ENCODE data around the gene IGDCC3. TPM values are rescaled to one million over a fixed set of nuclear protein-coding genes. Genes with fewer than 3 reads are reported as not detected.

Gene IGDCC3
- total and polyA plus RNA-seq, 2 of the 8 experiments (the other 6 are each of a cell fraction or from before 2014, with no cell fraction given): 26.8 to 45.7 TPM

GRCh38 chr15:65413051-65413759 lies 35.4 kb upstream of the IGDCC3 start:
- no peak overlapping the region for H3K9ac ChIP-seq (replicated peaks in 1 of 4; ENCODE audit: extremely low read depth in 1 of 4, low read depth in 3 of 4, low read length in 3 of 4)
- ChIA-PET POLR2A (ENCODE audit: partially characterized antibody) (interaction anchor here (0.5 to 12.2 kb wide), 7 partner anchors 9 to 1042 kb away, joined by 3 to 229 read pairs (median 5); partner anchors contain the start of genes IGDCC4 and RNU5B-1), CTCF (ENCODE audit: partially characterized antibody) (interaction anchor here (1.0 to 14.6 kb wide), 8 partner anchors 8 to 93 kb away, joined by 3 to 180 read pairs (median 4); no protein-coding TSS in a partner anchor)
- peak overlapping the region; percentile 94; the same call in 1 of the 2 replicates for H2BK12ac ChIP-seq (ENCODE audit: low read depth, low read length)
- H2AFZ ChIP-seq (ENCODE audit: low read length): no peak overlapping the region
- H2BK120ac ChIP-seq (replicated peaks; ENCODE audit: low read depth, low read length): peak overlapping the region; percentile 7
- no peak for TF ChIP-seq GABPA (IDR thresholded peaks at IDR 0.05; ENCODE audit: borderline replicate concordance, insufficient read depth, low read length)
- H2AK5ac ChIP-seq (ENCODE audit: low read depth, low read length): peak overlapping the region; percentile 59; the same call in 1 of the 2 replicates
- peak overlapping the region; percentile 64 for H3K18ac ChIP-seq (ENCODE audit: extremely low read depth, low read length)
- H2BK15ac ChIP-seq (ENCODE audit: low read length): peak overlapping the region; percentile 76; the same call in 1 of the 2 replicates
- H3K23me2 ChIP-seq (ENCODE audit: low read depth, low read length): 0 out of 2 replicates have a peak, but pooled peaks cover 2% of the 10 kb centered on the region
- H3K4me2 ChIP-seq (ENCODE audit: insufficient read depth in 1 of 2, low read depth in 2 of 2, low read length in 2 of 2): no peak overlapping the region; a peak in 2 of 4 replicates
- peak overlapping the region; percentile 92 for H2BK20ac ChIP-seq (ENCODE audit: low read length)
- FAIRE-seq (no peak), DNase-seq (ENCODE audit: low read depth in 1 of 2, low spot score in 2 of 2) (no peak)
- H2BK5ac ChIP-seq (ENCODE audit: low read depth, low read length): peak overlapping the region; percentile 67; the same call in 1 of the 2 replicates
- H3K36me3 ChIP-seq (ENCODE audit: control insufficient read depth in 2 of 4, insufficient read depth in 4 of 4, low read length in 3 of 4): no peaks in the 10 kb centered on the region
- no peak overlapping the region; the same call in 1 of the 2 replicates for H3K27ac ChIP-seq (ENCODE audit: low read depth, low read length)
- no peak overlapping the region for H3K14ac ChIP-seq (ENCODE audit: insufficient read length)
- H3K23ac ChIP-seq (ENCODE audit: insufficient read length): no peak overlapping the region
- H3K4ac ChIP-seq (replicated peaks; ENCODE audit: insufficient read length, low read depth, low read length): no peak overlapping the region
- no peaks in the 10 kb centered on the region for H3K9me3 ChIP-seq (ENCODE audit: insufficient read depth in 2 of 2, low read depth in 1 of 2, low read length in 1 of 2)
- H4K20me1 ChIP-seq (replicated peaks in 1 of 2; ENCODE audit: control insufficient read depth in 1 of 2, insufficient read depth in 2 of 2, low read length in 2 of 2): no peaks in the 10 kb centered on the region
- peaks cover 3% of the 10 kb centered on the region; the same call in 1 of the 2 replicates for H3K79me1 ChIP-seq (ENCODE audit: low read depth, low read length)
- peak overlapping the region; percentile 28 for H4K91ac ChIP-seq (replicated peaks; ENCODE audit: insufficient read length, low read length)
- no peak overlapping the region for H3K4me3 ChIP-seq (ENCODE audit: extremely low read depth in 1 of 4, insufficient read depth in 2 of 4, low read depth in 3 of 4, low read length in 4 of 4)
- H3K27me3 ChIP-seq (replicated peaks in 1 of 4; ENCODE audit: control insufficient read depth in 3 of 4, extremely low read depth in 1 of 4, insufficient read depth in 3 of 4, low read length in 3 of 4): no peaks in the 10 kb centered on the region
- no peak overlapping the region for H4K5ac ChIP-seq (ENCODE audit: insufficient read length, low read depth, low read length)
- H4K8ac ChIP-seq (ENCODE audit: extremely low read depth, insufficient read depth, low read length): no peak overlapping the region
- peaks cover 0 to 19% of the 10 kb centered on the region in 2 experiments; a peak in 2 of 4 replicates for H3K79me2 ChIP-seq (ENCODE audit: control insufficient read depth in 1 of 2, insufficient read depth in 2 of 2, low read length in 2 of 2)
- peaks cover 36 to 56% (median 44%) of the 10 kb centered on the region in 4 experiments for H3K4me1 ChIP-seq (replicated peaks in 1 of 4; ENCODE audit: control insufficient read depth in 3 of 4, insufficient read depth in 4 of 4, low read length in 3 of 4)
- H3K56ac ChIP-seq (replicated peaks; ENCODE audit: insufficient read length, low read depth, low read length): no peak overlapping the region

Data from H1 (cell line).